GM23248 (cell line): ENCODE measurements around the gene RFWD3.

ENCODE experiments used
- EZH2 ChIP-seq: fragments of 200-600 bp; sonication (generic); IDR thresholded peaks from 2 replicates; pipeline ENCODE4 v1.6.1; 2018; ENCODE audit warnings: antibody characterized with exemption, mild to moderate bottlenecking; ENCODE audit not compliant: insufficient read depth, poor library complexity, severe bottlenecking
- EZH2phosphoT487 ChIP-seq: fragments of 200-600 bp; sonication (generic); IDR thresholded peaks from 2 replicates; pipeline ENCODE4 v1.6.1; 2018; ENCODE audit warnings: antibody characterized with exemption, moderate library complexity, mild to moderate bottlenecking, low read depth; ENCODE audit not compliant: insufficient read depth

- no peak for TF ChIP-seq EZH2
- TF ChIP-seq EZH2phosphoT487: no peak
Measured at GRCh38 chr16:74711938-74712337, 45.3 kb upstream of the RFWD3 start.
